Peyer's patch (tissue), 4 donors: ENCODE measurements around the gene PRKCH. TPM values are rescaled to one million over a fixed set of nuclear protein-coding genes. Genes with fewer than 3 reads are reported as not detected.
A peak's percentile ranks its signal among the peaks of the same experiment; 100 is the strongest.

ENCODE experiments used
- DNase-seq, 3 donors: peaks; one replicate each; pipeline ENCODE4 v3.0.0-alpha.2; 2017 to 2019
- H3K27ac ChIP-seq, 4 donors: fragments of 200-600 bp; sonication (generic); one replicate each; pipeline ENCODE4 v1.5.1; 2016 to 2019
- H3K27me3 ChIP-seq, 2 donors: fragments of 200-600 bp; sonication (generic); one replicate each; pipeline ENCODE4 v1.5.1; 2019
- H3K36me3 ChIP-seq, 3 donors: fragments of 200-600 bp; sonication (generic); one replicate each; pipeline ENCODE4 v1.5.1; 2016 to 2019
- H3K4me1 ChIP-seq, 4 donors: fragments of 200-600 bp; sonication (generic); one replicate each; pipeline ENCODE4 v1.5.1; 2016 to 2019
- H3K4me3 ChIP-seq, 4 donors: fragments of 200-600 bp; sonication (generic); 1 replicate in 3 of 4; 2 replicates in 1 of 4; pipeline ENCODE4 v1.5.1; 2016 to 2019; ENCODE audit warnings: mild to moderate bottlenecking in 1 of 4
- H3K9me3 ChIP-seq, 4 donors: fragments of 200-600 bp; sonication (generic); one replicate each; pipeline ENCODE4 v1.5.1; 2016 to 2019; ENCODE audit warnings: mild to moderate bottlenecking in 1 of 4
- CTCF ChIP-seq, 6 experiments: fragments of 450-650 bp in 4 of 6; fragments of 200-600 bp in 2 of 6; sonication (generic) in 1 of 6; IDR thresholded peaks; one replicate each; pipeline ENCODE4 v1.5.1; 2017 to 2019; ENCODE audit warnings: antibody characterized with exemption in 6 of 6, mild to moderate bottlenecking in 3 of 6, moderate library complexity in 1 of 6
- POLR2A ChIP-seq, 2 donors: fragments of 450-650 bp; IDR thresholded peaks; one replicate each; pipeline ENCODE4 v1.5.1; 2017; ENCODE audit warnings: antibody characterized with exemption in 2 of 2, mild to moderate bottlenecking in 2 of 2, moderate library complexity in 2 of 2
- total RNA-seq, 4 donors: library from RNA; depleted of rRNA; stranded (reverse); fragments of >200 nt; gene quantifications; one replicate each; pipeline ENCODE4 v1.1.0, GENCODE V29; 2016

Gene PRKCH
- total RNA-seq, 4 donors from 2014 or later: 32.5 to 64.2 (median 53.0) TPM

- no peaks in the 10 kb centered on the region for H3K36me3 ChIP-seq
- TF ChIP-seq CTCF (IDR thresholded peaks at IDR 0.05): no peak
- TF ChIP-seq POLR2A (IDR thresholded peaks at IDR 0.05): no peak
- H3K27ac ChIP-seq: peak overlapping the region in 1 of 4 donors; percentile 41
- DNase-seq: no peak
- H3K9me3 ChIP-seq: no peaks in the 10 kb centered on the region
- peaks cover 3 to 38% (median 9%) of the 10 kb centered on the region in 4 donors for H3K4me1 ChIP-seq
- no peak overlapping the region for H3K4me3 ChIP-seq
- no peaks in the 10 kb centered on the region for H3K27me3 ChIP-seq
Observed at GRCh38 chr14:61565836-61566536, 244.6 kb downstream of the PRKCH start.

GRCh38 chr14:61566537-61567225, 245.3 kb downstream of the PRKCH start:
- Histone ChIP-seq H3K4me1 (peaks cover under 1 to 31% (median 9%) of the 10 kb centered on the region in 4 donors), H3K4me3 (no peak overlapping the region), H3K9me3 (no peaks in the 10 kb centered on the region), H3K27ac (peak overlapping the region in 1 of 4 donors; percentile 41), H3K27me3 (no peaks in the 10 kb centered on the region), H3K36me3 (no peaks in the 10 kb centered on the region)
- DNase-seq: no peak
- TF ChIP-seq CTCF (IDR thresholded peaks at IDR 0.05): no peak
- no peak for TF ChIP-seq POLR2A (IDR thresholded peaks at IDR 0.05)

DNA sequence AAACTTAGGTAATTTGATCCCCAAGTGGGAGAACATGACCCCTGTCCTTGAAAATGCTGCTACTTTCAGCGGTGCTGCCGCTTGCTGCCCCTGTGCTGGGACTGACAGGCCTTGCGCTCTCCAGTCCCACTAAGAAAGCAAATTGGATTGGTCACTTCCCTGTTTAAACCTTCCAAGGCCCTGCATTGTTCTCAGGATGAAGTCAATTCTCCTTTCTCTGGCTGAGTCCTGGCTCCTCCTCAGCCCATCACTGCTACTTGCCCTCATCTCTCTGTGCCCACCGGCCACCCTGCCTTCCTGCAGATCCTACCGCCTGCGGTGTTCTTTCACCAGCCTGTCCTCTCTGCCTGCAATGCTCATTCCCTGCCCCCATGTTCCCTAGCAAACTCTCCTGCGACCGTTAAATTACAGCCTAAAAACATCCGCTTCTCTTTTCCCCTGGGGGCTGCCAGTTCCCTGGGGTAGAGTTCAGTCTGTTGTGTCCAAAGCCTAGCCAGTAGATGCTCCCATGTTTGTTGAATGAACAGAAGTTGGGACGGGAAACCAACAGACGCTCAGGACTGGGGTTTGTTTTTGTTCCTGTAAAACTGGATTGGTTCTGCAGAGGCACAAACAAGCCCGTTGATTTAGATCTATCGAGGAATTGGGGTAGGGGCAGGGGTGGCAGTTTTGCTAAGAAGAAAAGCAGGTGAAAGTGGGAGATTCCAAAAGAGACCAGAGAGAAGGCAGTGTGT, 246.6 kb downstream of the PRKCH start:
- TF ChIP-seq CTCF (IDR thresholded peaks at IDR 0.05) (no peak), POLR2A (IDR thresholded peaks at IDR 0.05) (no peak)
- Histone ChIP-seq H3K9me3 (no peaks in the 10 kb centered on the region), H3K27me3 (no peaks in the 10 kb centered on the region), H3K36me3 (no peaks in the 10 kb centered on the region), H3K4me1 (peaks cover 0 to 18% (median 9%) of the 10 kb centered on the region in 4 donors), H3K4me3 (peak overlapping the region in 3 of 4 donors; percentile 28 to 54 (median 45)), H3K27ac (peak overlapping the region; percentile 36 to 78 (median 42))
- peak in 2 of 3 donors; percentile 35 to 59 for DNase-seq

DNA sequence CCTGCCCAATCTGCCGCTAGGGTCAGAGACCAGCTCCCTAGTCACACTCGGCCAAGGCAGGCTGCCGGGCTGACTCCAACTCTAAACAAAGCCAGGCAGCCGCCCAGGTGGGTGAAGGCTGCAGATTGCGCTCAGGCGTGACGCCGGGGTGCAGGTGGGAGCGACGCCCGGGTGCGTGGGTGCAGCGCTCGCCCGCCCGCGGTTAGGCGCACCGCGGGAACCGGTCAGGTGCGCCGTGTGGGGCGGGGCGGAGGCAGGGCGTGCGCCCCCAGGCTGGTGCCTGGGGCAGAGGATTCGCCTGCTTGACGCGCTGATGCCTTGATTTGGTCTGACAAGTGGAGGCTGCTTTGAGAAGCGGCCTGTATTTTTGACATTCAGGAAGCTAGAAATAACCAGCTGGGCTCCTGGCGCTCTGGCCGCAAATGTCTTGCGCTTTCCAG, 247.2 kb downstream of the PRKCH start:
- H3K4me1 ChIP-seq: peaks cover 0 to 18% (median 9%) of the 10 kb centered on the region in 4 donors
- peak overlapping the region in 3 of 4 donors; percentile 28 to 54 (median 45) for H3K4me3 ChIP-seq
- DNase-seq: peak; percentile 65 to 92 (median 90)
- peak overlapping the region in 2 of 4 donors; percentile 48 to 78 for H3K27ac ChIP-seq
- TF ChIP-seq CTCF (IDR thresholded peaks at IDR 0.05) (peak in 3 of 6 experiments; percentile 4 to 34 (median 28)), POLR2A (IDR thresholded peaks at IDR 0.05) (no peak)
- no peaks in the 10 kb centered on the region for H3K9me3 ChIP-seq
- no peaks in the 10 kb centered on the region for H3K36me3 ChIP-seq
- no peaks in the 10 kb centered on the region for H3K27me3 ChIP-seq

GRCh38 chr14:61569308-61569707, 247.9 kb downstream of the PRKCH start:
- Histone ChIP-seq H3K4me1 (peaks cover 0 to 21% (median 9%) of the 10 kb centered on the region in 4 donors), H3K27ac (peak overlapping the region in 2 of 4 donors; percentile 48 to 78)
- TF ChIP-seq CTCF (IDR thresholded peaks at IDR 0.05): no peak
- no peak for TF ChIP-seq POLR2A (IDR thresholded peaks at IDR 0.05)

More at GRCh38 chr14:61569308-61569707, 247.9 kb downstream of the PRKCH start:
- no peaks in the 10 kb centered on the region for H3K9me3 ChIP-seq
- DNase-seq: no peak
- H3K27me3 ChIP-seq: no peaks in the 10 kb centered on the region
- no peak overlapping the region for H3K4me3 ChIP-seq
- no peaks in the 10 kb centered on the region for H3K36me3 ChIP-seq
